Measurements from ENCODE around the gene HSPA1B.
"Not testable (repeated sequence)": the region's sequence is repeated elsewhere in the genome, so short reads cannot be mapped to it uniquely, and the experiment has no call there.

Gene HSPA1B

GRCh38 chr6:31782126-31782855, 45.2 kb upstream of the HSPA1B start:
- DNase-seq (ENCODE audit: extremely low read depth, low read depth), result no peak
- TF ChIP-seq, protein P1, sequence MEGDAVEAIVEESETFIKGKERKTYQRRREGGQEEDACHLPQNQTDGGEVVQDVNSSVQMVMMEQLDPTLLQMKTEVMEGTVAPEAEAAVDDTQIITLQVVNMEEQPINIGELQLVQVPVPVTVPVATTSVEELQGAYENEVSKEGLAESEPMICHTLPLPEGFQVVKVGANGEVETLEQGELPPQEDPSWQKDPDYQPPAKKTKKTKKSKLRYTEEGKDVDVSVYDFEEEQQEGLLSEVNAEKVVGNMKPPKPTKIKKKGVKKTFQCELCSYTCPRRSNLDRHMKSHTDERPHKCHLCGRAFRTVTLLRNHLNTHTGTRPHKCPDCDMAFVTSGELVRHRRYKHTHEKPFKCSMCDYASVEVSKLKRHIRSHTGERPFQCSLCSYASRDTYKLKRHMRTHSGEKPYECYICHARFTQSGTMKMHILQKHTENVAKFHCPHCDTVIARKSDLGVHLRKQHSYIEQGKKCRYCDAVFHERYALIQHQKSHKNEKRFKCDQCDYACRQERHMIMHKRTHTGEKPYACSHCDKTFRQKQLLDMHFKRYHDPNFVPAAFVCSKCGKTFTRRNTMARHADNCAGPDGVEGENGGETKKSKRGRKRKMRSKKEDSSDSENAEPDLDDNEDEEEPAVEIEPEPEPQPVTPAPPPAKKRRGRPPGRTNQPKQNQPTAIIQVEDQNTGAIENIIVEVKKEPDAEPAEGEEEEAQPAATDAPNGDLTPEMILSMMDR (IDR thresholded peaks at IDR 0.05; ENCODE audit: low read depth, low read length), result no peak

DNA sequence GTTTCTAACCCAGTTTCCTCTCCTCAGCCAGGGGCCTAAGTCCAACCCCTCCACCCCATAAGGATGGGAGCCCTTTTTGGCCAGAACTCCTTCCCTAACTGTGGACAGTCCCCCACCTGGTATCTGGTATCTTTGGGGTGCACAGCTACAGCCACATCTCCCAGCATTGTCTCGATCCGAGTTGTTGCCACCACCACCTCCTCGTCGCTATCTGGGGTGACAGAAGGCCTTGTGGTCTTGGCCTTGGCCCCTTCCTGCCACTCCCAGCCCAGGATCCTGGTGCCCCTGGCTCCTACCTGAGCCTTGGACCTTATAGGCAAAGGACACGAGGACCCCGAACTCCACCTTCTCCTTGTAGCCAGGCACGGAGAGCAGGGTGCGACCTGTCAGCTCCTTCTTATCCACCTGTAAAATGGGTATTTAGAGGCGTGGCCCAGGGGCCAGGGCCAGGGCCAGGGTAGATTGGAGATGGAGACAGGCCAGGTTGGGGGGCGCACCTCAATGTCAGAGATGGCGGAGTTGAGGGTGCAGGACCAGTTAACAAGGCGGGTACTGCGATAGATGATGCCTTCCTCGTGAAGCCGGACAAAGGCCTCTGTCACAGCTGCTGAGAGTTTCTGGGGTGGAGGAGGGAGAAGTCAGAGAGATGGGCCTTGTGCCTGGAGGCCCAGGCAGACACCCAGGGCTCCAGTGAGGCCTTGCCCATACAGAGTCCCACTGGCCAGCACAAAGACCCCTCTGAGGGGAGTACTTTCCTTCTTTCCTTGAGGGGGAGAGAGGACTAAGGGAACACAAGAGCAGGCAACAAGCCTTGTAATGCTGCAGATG, 43.2 kb upstream of the HSPA1B start:
- TF ChIP-seq, protein P1 (IDR thresholded peaks at IDR 0.05; ENCODE audit: low read depth, low read length), result no peak
- no peak for DNase-seq (ENCODE audit: extremely low read depth, low read depth)

- no peak for DNase-seq (ENCODE audit: extremely low read depth, low read depth)
- TF ChIP-seq, protein P1 (IDR thresholded peaks at IDR 0.05; ENCODE audit: low read depth, low read length), result no peak
Measured at GRCh38 chr6:31785475-31785874, 42.1 kb upstream of the HSPA1B start.

DNA sequence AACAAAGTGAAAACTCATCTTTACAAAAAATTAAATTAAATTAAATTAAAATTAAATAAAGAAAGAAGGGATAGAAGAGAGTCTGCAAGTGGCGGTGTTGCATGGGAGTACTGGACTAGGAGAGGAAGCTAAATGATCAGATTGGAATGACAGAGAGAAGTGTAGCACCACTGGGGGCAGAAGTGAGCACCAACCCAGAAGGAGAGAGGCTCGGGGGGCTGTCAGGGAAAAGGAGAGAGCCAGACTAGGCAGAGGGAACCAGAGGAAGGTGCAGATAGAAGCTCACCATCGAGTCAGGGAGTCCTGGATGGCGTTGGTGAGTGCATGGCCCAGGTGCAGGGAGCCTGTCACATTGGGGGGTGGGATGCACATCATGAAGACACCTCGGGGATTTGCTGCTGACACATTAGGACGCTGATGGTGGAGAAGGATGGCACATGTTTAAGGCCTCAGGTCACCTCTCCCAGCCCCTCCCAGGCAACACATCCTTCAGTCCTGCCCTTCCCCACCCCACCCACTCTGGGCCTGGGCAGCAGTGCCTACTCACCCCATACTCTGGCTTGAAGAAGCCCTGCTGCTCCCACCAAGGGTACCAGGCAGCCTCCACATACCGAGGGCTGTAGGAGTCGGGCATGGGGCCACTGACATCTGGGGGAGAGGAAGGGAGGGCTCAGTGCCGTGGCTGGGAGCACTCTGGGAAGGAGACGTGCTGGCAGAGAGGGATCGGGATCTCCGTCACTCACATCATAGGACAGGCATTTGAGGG, 36.0 kb upstream of the HSPA1B start:
- no peak for DNase-seq (ENCODE audit: extremely low read depth, low read depth)
- TF ChIP-seq, protein P1 (IDR thresholded peaks at IDR 0.05; ENCODE audit: low read depth, low read length), result peak; percentile 65

- TF ChIP-seq, protein P1 (IDR thresholded peaks at IDR 0.05; ENCODE audit: low read depth, low read length), result no peak
Measured at GRCh38 chr6:31792090-31792374, 35.5 kb upstream of the HSPA1B start.

DNA sequence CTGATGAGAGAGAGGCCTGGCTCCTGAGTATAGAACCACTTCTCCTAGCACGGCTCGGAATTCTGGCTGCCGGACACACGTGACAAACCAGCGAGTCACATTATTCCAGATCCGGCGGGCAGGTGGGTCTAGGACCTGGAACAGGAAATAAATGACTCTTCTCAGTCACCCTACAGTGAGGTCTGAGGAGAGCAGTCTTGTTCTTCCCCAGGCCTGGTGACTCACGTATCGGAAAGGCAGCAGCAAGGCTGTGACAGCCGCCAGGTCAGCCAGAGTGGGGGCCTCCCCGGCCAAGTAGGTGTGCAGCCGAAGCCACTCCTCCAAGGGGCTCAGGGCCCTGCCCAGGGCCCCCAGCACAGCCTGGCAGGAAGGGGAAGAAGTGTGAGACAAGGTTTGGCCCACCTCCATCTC, 34.8 kb upstream of the HSPA1B start:
- DNase-seq (ENCODE audit: extremely low read depth, low read depth), result no peak
- TF ChIP-seq, protein P1 (IDR thresholded peaks at IDR 0.05; ENCODE audit: low read depth, low read length), result no peak

More at GRCh38 chr6:31792090-31792374, 35.5 kb upstream of the HSPA1B start:
- DNase-seq (ENCODE audit: extremely low read depth, low read depth), result no peak

DNA sequence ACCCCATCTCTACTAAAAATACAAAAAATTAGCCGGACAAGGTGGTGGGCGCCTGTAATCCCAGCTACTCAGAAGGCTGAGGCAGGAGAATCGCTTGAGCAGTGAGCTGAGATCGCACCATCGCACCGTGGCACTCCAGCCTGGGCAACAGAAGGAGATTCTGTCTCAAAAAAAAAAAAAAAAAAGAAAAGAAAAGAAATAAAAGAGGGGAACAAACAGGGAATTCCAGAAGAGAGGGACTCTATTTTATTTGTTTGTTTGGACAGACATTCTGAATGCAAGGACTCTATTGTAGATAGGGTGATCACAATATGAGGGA, 33.7 kb upstream of the HSPA1B start:
- not testable (repeated sequence) for DNase-seq (ENCODE audit: extremely low read depth, low read depth)

Measured in AG09319 (cell line).